GM23248 (cell line): Measurements from ENCODE around the gene ANKRD13C.

ENCODE experiments used
- EZH2 ChIP-seq: fragments of 200-600 bp; sonication (generic); IDR thresholded peaks from 2 replicates; pipeline ENCODE4 v1.6.1; 2018; ENCODE audit warnings: antibody characterized with exemption, mild to moderate bottlenecking; ENCODE audit not compliant: insufficient read depth, poor library complexity, severe bottlenecking
- EZH2phosphoT487 ChIP-seq: fragments of 200-600 bp; sonication (generic); IDR thresholded peaks from 2 replicates; pipeline ENCODE4 v1.6.1; 2018; ENCODE audit warnings: antibody characterized with exemption, moderate library complexity, mild to moderate bottlenecking, low read depth; ENCODE audit not compliant: insufficient read depth

- TF ChIP-seq EZH2phosphoT487 = no peak
- no peak for TF ChIP-seq EZH2
These were observed 119.8 kb downstream of the ANKRD13C start for GRCh38 chr1:70234733-70235132.
